GM15510 (cell line): ENCODE results near the gene C1QTNF9B.

ENCODE experiments used
- POLR2A ChIP-seq: IDR thresholded peaks from 3 replicates; pipeline ENCODE4 v1.6.1; 2011; ENCODE audit warnings: borderline replicate concordance; ENCODE audit not compliant: insufficient read length; ENCODE audit errors: extremely low read depth

The C1QTNF9B gene

DNA sequence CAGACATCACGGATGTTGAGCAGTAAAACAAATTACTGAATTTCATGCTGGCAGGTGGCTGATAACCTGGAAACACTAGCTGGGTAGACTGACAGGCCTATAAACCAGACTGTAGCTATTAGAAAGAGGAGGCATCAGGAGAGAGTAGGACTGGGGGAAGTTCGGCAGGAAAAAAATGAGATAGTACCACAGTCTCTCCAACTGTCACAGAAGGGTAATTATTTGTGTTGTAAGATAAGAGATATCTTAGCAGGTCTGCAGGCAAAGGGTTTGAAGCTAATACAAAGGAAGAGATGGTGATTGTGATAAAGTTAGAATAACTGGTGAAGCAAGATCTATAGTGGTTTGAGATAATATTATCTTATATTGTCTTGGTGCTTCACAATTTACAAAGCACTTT, 49.8 kb downstream of the C1QTNF9B start:
- no peak for TF ChIP-seq POLR2A

DNA sequence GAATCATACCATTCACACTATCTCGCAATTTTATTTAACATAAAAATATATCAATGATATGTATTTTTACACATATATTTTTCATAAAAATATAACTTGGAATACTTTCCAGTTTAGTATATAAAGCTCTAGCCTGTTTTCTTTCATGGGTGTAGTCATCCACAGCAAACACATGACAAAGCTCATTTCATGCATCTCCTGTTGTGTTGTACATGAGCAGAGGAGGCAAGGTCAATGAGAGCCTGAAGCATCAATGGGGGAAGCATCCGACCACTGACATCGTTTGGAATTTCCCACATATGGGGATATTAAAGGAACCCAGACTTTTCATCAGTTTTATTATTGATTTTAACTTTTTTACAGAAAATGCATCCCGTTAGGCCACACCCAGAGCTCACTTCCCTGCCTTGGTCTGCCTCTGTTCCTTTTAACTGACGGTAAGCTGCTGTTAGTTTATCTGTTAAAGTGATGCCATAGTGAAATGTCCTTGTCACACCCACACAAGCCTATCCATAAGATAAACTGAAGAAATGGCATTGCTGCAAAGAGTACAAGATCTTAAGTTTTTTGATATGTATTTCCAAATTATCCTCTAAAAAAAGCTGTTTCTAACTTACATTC, 52.1 kb downstream of the C1QTNF9B start:
- no peak for TF ChIP-seq POLR2A

DNA sequence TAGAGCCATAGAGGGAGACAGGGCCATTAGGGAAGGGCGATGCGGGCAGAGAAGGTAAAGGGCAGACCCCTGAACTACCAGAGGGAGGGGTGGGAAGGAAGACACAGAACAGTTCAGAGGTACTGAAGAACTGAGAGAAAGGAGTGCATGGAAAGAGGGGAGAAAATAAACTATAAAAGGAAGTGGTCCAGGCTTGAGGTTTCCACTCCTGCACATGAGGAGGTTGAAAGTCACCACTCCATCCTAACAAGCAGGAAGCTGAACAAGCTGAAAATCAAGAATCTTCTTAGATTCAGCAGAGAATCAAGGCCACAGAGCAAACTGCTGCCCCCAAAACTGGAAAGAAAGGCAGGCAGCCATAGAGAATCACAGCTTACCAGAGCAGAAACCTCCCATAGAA, 53.2 kb downstream of the C1QTNF9B start:
- TF ChIP-seq POLR2A, result no peak

DNA sequence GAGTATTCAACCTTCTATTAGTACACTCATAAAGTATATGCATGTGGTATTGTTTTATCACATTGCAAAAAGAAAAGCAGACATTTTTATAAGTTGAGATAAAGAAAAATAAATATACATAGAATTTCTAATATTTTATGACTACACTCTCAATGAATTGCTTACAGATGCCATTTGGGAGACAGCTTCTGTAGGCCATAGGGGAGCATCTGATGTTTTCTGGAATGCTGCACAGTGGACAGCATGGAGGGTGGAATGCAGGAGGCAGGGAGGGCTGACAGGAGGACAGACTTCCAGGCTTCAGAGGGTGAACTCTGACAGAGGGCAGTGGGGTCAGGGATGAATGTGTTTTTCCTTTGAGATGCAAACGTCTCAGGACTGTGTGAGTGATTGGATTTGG, 53.9 kb downstream of the C1QTNF9B start:
- TF ChIP-seq POLR2A, result no peak

DNA sequence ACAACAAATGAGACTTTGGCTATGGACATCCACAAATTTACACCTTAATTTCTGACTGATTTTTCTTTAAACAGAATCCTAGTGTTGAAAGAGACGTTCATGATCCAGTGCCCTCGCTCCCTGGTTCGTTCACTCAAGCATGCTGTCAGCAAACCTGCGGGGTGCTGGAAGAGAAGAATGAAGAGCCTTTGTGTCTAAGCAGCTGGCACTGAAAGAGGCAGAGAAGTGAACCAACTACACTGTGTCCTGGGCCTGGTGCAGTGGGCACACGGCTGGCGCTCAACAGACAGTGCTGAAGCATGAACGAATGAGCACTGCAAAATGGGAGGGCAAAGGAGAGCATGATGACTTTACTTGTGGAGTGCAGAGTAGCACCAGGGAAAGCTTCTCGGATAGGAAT, 54.9 kb downstream of the C1QTNF9B start:
- no peak for TF ChIP-seq POLR2A
